HG03354 (cell line): Measurements from ENCODE around the gene SLC39A13.
A peak's percentile ranks its signal among the peaks of the same experiment; 100 is the strongest.

Experiments used
- ATAC-seq: cut with Tn5 transposase; IDR thresholded peaks from one replicate; pipeline ENCODE4 v1.9.1; 2021; ENCODE audit warnings: mild to moderate bottlenecking; ENCODE audit not compliant: unreplicated experiment, poor library complexity, severe bottlenecking

SLC39A13 gene

DNA sequence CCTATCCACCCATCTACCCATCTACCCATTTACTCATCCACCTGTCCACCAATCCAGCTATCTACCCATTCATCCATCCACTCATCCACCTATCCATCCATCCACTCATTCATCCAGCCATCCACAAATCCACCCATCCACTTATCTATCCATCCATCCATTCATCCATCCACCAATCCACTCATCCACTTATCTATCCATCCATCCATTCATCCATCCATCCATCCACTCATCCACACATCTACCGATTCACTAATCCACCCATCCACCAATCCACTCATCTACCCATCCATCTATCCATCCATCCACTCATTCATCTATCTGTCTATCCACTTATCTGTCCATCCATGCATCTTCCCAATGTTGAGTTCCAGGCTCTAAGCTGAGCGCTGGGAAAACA, 28.3 kb upstream of the SLC39A13 start:
- no peak for ATAC-seq

DNA sequence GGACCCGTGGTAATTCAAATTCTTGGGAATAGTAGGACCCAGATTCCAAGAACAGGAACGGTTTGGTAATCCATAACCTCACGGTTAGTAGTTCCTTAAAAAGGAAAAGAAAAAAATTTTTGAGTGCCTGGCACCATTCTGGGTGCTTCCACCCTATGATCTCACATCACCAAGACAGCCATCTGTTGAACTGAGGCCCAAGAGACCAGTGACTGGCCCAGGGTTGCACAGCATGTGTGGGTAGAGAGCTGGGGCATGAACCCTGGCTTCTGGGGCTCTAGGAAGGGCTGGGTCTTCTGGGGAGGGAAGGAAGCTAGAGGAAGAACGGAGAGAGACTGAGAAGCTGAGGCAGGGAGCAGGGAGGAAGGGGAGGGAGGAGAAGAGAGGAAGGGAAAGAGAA, 25.3 kb upstream of the SLC39A13 start:
- ATAC-seq: no peak

DNA sequence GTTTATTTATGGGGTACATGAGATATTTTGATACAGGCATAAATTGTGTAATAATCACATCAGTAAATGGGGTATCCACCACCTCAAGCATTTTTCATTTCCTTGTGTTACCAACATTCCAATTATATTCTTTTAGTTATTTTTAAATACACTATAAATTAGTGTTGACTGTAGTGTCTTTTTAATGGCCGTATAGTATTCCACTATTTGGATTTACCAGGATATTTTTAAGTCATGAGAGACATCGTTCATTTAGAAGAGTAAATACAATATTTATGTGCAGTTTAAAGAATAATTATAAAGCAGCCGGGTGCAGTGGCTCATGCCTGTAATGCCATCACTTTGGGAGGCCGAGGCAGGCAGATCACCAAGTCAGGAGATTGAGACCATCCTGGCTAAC, 23.9 kb upstream of the SLC39A13 start:
- no peak for ATAC-seq

DNA sequence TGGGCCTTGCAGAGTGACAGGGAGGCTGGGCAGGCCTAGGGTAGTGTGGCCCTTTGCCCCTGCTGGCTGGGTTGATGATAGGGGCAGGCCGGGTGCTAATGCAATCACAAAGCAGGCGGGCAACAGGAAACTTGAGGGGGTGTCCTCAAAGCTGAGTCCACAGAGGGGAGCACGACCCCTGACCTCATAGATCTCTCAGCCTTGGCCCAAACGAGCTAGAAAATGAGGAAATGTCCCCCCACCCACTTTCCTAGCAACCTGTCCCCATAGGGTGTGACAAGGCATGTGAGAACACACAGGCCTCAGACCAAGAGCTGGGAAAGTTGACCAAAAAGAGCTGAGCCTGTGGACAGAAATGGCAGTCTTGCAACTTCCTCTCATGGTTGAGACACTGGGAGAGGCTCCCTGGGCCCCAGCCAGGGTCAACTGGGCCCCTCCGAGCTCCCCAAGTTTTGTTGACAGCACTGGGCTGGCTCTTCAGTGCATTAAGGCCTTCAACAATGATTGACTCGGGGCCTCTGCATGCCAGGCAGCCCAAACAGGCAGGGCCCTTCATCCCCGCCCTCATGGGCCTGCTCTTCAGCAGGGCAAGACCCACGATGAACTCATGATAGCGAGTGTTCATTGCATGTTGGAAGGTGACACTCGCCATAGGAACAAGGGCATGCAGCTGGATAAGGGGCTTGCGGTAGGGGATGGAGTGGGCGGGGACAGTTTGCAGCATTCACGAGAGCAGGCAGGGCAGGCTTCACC, 20.3 kb upstream of the SLC39A13 start:
- ATAC-seq: no peak

DNA sequence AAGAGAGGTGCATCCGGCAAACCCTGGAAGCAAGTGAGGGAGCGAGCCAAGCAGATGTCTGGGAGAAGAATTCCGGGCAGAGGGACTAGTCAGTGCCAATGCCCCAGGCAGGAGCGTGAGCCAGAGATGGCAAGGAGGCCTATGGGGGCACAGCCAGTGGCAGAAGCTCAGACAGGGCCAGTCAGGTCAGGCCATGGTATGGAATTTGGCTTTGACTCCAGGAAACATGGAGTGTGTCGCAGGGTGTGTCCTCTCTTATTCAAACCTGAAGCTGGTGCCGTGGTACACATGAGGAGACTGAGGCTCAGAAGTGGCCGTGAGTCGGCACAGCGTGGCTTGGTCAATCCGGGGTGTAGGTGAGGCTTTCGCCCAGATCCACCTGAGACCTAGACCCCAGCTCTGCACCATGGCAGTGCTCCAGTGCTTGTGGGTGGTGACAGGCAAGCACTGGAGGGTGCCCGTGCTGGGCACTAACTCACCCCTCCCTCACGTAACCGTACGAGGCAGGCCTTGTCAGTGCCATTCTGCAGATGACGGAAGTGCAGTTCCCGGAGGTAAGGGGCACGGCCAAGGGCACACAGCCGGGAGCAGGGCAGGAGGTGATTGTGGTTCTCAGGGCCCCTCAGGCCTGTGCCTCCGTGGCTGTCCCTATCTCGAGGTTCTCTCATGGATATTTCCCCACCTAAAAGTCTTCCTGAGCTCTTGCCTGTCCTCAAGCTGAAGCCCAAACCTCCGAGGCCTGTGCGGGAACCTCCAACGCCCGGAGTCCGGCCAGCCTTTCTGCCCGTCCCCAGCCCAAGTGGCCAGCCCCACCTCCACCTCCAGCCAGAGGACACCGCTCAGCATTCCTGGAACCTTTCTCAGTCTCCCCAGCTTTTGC, 19.5 kb upstream of the SLC39A13 start:
- no peak for ATAC-seq

DNA sequence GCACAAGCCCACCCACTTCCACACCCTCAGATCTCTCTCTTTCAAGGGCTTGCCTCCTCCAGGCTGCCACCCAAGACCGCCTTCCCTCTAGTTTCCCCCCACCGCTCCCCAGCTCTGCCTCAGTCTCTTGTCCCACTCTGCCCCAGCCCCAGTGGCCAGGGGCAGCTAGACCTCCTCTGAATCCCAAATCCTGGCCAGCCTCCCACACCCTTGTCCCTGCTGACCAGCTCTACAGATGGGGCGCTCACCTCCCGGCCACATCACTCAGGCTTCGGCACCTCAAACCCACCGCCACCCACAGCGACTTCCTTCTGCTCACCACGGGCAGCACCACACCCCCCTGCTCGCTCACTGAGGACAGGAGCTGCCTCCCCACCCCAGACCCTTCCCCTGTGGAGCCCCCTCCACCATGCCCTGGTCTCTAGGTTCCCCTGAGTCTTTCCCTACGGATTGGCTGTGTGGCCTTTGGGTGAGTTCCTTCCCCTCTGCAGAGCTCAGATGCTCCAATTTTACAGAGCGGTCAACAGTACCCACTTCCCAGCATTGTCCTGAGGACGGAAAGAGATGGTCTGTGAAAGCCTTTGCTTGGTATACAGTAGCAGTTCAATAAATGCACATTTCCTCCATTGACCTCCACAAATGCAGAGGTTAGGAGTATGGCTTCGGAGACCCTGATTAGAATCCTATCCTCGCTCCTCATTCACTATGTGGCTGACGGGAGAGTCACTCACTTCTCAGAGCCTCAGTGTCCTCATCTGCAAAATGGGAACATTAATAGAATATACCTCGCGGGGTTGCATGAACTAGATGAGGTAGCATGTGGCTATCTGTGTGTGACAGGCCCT, 18.6 kb upstream of the SLC39A13 start:
- ATAC-seq: no peak

DNA sequence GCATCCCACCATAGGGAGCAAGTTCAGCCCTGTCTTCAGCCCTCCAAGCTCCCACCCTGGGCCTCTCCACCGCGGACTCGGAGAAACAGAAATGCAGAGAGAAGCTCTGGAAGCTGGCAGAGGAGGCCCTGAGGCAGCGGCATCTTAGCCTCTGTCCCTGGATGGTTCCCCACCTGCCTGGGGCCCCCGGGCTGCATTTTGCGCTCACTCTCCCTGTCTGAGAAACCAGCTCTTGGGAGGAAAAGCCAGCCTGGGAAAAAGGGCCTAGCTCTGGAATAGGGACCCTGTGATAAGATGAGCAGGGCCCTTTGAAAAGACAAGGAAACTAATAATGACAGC, 18.0 kb upstream of the SLC39A13 start:
- no peak for ATAC-seq

DNA sequence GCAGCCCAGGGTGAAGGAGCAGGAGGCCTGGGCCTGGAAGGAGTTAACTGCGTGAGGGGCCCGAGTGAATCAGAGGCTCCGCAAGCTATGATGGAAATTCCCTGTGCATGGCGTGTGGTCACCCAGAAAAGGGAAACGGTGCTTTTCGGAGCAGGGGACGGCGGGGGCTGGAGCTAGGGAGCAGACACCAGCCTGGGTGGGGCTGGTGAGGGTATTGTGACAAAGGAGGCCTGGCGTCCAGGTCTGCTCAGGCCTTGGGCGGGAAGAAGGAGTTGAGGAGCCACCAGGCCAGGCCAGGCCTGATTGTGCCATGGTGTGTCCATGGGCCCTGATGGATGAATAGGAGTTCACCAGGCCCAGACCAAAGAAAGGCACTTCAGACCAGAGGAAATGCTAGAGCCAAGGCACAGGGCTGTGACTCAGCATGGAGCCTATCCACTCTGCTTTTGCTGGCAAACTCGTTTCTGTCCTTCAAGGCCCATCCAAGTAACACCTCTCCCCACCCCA, 17.3 kb upstream of the SLC39A13 start:
- no peak for ATAC-seq

DNA sequence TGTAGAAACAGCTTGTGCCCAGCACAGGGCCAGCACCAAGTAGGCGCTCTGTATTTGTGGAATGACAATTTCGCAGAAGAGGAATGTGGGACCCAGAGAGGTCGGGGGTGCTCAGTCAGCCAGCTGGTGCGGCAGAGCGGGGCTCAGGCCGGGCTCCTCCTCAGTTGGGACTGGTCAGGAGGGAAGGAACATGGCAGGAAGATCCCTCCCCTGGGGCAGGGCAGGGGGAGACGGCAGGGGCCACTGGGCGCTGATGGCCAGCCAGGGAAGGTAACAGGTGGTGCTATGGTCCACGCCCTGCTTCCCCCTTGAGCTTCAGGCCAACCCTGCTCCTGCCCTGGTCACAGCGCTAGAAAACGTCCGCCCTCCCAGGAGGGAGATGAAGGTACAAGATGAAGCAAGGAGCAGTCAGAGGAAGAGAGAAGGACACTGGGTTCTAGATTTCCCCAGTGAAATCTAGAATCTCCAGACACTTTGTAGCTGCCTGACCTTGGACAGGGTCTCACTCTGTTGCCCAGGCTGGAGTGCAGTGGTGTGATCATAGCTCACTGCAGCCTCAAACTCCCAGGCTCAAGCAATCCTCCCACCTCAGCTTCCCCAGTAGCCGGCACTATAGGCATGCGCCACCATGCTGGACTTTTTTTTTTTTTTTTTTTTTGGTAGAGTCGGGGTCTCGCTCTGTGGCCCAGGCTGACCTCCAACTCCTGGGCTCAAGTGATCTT, 16.5 kb upstream of the SLC39A13 start:
- no peak for ATAC-seq

DNA sequence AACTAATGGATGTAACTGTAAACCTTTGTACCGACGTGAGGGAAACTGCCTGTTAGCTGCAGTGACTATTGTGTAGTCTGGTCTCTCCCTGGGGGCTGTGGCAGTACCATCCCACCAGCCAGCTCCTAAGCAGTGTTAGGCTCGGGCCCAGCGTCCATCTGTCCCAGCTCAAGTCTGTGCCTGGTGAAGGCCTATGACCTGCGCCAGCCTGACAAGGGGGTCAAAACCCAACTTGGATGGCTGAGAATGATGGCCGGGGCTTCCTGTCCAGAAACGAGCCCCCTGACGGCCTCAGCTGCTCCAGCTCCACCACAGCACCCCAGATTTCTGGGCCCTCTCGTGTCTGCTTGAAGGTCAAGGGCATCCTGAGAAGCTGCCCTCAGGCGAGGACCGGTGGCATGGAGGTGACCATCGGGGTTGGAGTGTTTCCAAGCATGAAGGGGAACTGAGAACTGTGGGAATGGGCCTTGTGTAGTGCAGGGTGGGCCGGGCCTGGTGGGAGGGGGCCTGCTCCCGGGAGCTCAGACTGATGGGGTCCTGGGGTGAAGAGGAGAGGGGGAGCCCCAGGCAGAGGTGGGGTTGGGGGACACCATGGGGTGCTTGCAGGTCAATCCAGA, 15.7 kb upstream of the SLC39A13 start:
- ATAC-seq: no peak

DNA sequence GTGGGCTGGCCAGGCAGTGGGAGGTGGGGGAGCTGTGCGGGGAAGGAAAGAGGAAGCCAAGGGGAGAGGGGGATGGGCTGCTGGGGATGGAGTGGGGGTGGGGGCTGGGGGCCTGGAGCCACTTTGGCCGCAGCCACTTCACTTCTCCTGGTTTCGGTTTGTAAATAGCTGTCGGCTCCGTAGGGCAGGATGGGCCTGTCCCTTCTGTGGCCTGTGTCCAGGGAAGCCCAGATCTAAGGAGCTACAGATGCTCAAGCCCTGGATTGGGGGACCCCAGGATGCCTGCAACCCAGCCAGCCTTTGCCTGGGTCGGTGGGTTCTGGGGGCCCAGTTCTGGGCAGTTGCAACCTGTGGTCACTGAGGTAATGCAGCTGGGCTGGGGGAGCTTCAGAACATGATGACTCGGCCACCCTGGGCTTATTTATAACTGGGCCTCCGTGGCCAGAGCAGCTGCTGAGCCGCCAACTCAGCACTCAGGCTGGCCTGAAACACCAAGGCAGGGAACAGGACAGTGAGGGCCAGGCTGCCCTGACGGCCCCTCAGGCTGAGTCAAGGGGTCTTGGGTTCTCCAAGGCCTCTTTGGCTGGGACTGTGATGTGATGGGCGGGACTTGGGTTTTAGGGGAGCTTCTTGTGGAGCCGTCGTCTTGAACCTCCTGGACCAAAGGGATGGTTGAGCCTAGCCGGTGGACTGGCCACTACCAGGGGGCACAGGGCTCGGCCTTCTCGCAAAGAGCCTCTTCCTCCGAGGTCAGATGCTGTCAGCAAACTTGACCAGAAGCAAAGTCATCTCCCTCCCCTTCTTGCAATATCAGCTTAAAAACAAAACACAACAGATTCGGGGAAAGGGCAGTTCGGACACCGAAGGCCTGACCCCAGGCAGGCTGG, 15.0 kb upstream of the SLC39A13 start:
- ATAC-seq: no peak

DNA sequence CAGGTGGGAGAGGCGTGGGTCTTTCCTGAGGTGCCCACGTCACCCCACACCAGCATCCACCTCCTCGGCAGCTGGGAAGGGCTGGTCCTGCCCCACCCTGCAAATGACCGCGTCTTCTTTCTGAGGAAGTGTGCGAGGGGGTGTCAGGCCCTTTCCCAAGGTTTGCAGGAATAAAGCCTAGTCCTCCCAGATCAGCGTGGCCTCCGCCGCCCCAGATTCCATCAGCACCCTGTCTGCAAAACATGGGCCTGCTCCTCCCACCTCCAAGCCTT, 14.4 kb upstream of the SLC39A13 start:
- no peak for ATAC-seq

DNA sequence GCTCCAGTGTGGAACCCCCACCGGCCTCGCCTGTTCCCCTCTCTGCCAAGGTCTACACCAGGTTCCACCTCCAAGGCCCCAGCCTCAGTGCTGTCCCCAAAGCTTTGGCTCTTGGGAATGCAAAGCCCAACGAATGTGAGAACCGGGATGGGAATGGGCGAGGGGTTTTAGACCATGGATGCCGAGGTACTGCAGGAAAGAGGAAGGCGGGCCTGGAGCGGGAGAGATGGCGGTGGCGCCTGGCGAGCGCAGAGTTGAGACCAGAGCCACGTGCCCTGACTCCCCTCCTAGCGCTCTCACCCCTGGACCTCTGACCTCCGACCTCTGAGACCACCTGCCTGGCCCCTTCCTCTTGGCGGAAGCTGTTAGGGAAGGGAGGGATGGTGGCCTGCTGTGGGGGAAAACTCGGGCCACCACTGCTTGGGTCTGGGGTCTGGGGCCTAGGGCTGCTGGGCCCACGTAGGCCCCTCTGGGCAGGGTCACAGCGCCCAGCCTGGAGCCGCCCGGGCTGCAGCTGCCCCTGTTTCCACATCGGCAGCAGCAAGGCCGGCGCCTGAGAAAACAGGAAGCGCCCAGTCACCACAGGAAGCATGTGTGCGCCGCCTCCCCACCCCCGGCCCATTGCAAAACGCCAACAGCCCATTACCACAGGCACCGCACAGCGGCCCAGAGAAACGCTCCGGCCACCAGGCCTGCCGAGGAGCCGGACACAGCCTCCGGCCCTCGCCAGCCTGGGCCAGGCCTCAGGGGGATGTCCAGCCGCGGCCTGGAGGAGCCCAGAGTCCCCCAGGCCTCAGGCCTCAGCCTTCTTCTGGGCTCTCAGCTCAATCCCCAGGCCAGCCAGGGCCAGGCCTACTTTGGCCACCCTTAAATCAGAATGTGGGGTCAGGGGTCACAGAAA, 13.8 kb upstream of the SLC39A13 start:
- peak; percentile 73 for ATAC-seq

DNA sequence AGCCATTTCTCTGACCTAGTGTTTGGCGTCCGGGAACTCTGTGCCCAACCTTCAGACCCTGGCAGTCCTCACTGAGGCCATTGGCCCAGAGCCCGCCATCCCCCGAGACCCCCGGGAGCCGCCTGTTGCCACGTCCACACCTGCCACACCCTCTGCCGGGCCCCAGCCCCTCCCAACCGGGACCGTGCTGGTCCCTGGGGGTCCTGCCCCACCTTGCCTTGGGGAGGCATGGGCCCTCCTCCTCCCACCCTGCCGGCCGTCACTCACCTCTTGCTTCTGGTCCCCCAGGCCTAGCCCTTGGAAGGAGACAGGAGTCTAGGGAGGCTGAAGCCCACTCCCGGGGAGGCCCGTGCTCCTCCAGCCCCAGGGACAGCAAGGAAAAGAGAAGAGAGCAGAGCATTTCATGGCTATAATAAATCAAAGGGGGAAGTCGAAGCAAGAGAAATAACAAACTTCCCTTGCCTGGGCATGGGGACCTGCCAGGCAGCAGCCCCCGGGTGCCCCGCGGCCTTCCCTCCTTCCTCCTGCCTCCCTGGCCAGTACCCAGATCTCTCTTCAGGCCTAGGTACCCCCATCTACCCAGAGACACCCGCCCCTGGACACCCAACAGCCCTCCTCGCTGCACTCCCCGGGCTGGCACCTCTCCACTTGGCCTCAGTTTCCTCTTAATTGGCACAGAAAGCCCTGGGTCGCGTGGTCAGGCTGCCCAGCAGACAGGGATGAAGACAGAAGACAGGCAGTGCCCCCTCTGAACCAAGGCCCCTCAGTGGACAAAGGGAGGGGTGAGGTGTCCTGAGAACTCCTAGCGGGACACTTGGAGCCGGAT, 13.0 kb upstream of the SLC39A13 start:
- no peak for ATAC-seq

DNA sequence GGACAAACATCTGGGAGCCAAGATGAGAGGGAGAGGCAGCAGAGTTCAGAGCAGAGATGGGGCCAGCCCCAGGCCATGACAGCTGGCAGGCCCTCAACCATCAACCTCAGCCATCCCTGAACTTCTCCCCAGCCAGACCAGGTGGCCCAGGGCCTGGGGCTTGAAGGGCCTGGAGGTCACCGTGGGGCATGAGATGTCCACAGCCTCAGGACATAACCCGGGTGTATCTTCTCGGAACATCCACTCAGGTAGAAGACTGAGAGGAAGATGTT, 12.4 kb upstream of the SLC39A13 start:
- ATAC-seq: no peak

DNA sequence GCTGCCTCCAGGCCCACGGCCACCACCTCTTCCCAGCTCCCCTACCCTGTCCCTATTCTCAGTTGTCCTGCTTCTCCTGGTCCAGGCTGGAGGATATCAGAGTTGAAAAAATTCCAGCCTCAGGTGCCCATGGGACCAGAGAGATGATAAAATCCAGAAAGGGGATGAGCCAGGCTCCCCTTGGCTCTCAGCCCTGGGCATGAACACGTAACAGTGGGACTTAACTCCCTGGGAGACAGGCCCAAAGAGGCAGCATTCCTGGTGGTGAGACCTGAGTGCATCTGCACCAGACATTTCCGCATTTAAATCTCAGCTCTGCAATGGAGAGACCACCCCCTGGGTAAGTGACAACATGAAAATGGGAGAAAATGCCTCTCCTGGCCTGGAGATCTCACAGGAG, 10.4 kb upstream of the SLC39A13 start:
- no peak for ATAC-seq

DNA sequence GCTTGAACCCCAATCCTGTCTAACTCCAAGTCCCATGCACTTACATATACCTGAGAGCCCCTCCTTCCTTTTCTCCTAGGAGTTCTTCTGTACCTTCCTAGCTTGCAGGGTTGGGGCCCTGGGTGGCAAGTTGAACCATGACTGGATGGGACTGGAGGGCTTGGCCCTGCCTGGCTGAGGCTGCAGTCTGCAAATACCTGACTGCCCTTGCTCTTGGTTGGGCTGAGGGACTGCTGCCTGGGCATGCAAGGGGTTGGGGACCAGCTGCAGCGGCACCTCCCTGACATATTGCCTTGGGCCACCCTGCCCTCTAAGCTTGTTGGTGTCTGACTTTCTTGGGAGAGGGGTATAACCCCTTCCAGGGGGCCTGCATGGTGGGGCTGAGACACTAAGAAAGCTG, 9.8 kb upstream of the SLC39A13 start:
- no peak for ATAC-seq
